GM12873 (cell line): ENCODE data around the gene GABRB1.

ENCODE experiments used
- TF ChIP-seq, protein P1 (sequence below): IDR thresholded peaks from 2 replicates; pipeline ENCODE4 v1.5.1; 2012; ENCODE audit warnings: low read depth, mild to moderate bottlenecking, moderate library complexity, low read length, control low read depth; ENCODE audit not compliant: insufficient read depth; ENCODE audit errors: missing control alignments

The GABRB1 gene

DNA sequence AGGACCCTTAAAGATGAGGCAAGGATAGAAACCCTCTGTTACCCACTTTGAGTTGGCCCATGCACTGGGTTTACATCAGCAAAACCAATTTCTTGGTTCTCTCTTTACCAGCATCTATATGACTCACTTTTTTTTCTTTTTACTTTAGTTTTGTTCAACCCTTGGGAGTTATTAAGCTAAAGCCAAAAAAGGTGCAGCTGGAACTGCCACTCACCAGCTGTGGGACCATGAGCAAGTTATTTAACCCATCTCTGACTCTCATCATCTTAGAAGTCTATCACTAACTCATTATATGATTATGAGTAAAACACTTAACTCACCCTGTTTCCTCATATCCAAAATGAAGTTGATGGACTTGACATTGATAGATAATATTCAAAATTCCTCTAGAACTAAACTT, 53.4 kb downstream of the GABRB1 start:
- TF ChIP-seq, protein P1, sequence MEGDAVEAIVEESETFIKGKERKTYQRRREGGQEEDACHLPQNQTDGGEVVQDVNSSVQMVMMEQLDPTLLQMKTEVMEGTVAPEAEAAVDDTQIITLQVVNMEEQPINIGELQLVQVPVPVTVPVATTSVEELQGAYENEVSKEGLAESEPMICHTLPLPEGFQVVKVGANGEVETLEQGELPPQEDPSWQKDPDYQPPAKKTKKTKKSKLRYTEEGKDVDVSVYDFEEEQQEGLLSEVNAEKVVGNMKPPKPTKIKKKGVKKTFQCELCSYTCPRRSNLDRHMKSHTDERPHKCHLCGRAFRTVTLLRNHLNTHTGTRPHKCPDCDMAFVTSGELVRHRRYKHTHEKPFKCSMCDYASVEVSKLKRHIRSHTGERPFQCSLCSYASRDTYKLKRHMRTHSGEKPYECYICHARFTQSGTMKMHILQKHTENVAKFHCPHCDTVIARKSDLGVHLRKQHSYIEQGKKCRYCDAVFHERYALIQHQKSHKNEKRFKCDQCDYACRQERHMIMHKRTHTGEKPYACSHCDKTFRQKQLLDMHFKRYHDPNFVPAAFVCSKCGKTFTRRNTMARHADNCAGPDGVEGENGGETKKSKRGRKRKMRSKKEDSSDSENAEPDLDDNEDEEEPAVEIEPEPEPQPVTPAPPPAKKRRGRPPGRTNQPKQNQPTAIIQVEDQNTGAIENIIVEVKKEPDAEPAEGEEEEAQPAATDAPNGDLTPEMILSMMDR, result no peak

DNA sequence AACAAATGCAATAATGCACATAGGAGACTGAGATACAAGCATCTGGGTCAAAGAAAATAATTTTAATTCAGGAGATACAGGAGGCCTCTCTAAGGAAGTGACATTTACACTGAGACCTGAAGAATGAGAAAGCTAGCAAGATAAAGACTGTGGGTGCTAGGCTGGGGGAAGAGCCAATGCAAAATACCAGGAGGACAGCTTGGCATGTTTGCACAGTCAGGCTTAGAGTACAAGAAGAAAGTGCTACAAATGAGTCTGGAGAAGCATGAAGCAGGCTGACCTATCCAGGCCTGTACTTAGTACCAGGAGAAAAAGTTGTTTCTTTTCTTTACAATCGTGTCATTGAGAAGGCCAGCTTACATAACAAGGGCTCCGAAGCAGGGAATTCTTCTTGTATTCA, 56.9 kb downstream of the GABRB1 start:
- TF ChIP-seq, protein P1, result no peak

DNA sequence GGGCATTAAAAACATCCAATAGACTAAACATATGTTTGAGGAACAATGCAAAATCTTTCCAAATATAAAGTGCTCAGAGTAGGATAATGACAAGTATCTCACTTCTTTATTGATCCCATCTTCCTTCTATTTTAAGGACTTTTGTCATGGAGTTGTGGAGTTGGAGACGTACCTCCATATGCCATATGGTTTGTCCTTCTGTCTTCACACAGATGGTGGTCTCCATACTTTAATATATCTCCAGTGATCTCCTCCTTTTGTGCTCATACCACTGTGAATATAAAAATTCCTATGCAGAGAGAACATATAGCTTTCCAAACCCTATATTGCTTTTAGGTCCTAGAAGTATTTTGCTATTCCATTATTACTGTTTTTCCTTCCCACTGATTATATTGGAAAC, 64.5 kb downstream of the GABRB1 start:
- TF ChIP-seq, protein P1, result no peak

DNA sequence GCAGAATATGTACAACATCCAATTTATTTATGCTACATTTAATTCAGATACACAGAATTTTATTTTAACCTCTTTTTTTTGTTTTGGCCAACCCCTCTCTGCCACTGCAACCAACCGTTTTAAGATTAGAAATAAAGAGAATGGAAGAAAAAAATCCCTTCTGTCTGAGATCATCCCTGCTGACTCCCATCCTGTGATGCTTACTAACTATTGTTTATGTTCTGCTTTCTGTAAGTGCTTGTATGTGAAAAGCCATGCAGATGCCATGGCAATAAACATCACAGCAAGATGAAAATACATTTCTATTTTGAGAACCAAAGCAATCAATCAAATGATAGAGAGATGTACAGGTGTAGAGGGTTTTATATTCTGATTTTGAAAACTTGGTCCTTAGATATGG, 70.1 kb downstream of the GABRB1 start:
- TF ChIP-seq, protein P1, result no peak

DNA sequence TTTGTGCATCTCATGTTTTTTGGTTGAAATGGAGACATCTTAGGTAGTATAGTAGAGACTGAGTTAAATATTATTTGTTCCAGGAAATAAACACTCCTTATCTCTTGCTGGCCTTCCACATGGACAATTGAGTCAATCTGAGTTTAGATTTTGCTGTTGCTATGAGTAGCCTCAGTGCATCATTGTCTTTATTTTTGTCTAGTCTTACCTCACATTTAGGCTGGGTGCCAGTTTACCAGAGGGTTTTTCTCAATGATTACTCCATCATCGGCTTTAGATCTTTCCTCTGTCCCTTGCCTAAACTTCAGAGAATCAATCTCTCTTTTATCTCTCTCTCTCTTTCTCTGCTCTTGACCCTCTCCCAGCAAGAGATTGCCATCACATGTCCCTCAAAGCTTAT, 73.6 kb downstream of the GABRB1 start:
- TF ChIP-seq, protein P1, result no peak

DNA sequence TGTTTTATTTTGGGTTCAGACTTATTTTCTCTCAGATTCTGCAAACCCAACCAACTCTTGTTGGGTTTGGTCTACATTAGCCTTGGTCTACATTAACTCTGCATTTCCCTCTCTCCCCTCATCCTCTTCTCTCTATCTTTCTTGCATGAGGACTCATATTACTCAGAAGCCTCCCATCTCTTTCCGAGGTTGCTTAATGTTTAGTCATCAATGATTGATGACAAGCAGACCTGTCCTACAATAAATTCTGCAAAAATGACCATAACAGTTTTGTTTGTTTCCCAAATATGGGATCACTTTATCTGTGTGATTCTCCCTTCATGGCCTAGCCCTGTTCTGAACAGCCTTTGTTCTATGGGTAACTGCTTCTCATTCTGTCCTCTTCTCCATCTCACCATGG, 75.2 kb downstream of the GABRB1 start:
- TF ChIP-seq, protein P1, result no peak

DNA sequence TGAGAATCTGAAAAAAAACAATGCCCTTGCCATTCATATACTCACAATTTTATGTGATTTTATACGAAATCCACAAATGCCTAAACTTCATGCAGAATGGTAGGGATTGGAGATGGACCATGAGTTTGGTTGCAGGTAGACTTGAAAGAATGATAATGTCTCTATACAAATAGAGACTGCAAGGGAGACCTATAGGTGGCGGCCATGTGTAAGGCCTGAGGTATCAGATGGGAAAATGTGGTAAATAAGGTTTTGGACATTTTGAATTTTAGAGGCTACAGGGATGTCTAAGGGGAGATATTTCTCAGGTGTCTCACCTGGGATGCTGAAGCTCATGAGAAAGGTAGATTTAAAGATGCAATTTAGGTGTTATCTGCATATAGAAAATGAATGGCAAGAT, 78.0 kb downstream of the GABRB1 start:
- TF ChIP-seq, protein P1, result no peak
